HG02798 (cell line): ENCODE measurements around the gene PTPRS.
"Not testable (repeated sequence)": the region's sequence is repeated elsewhere in the genome, so short reads cannot be mapped to it uniquely, and the experiment has no call there.

ENCODE experiments used
- ATAC-seq: cut with Tn5 transposase; IDR thresholded peaks from one replicate; pipeline ENCODE4 v1.9.1; 2021; ENCODE audit warnings: mild to moderate bottlenecking; ENCODE audit not compliant: unreplicated experiment, poor library complexity

PTPRS gene

DNA sequence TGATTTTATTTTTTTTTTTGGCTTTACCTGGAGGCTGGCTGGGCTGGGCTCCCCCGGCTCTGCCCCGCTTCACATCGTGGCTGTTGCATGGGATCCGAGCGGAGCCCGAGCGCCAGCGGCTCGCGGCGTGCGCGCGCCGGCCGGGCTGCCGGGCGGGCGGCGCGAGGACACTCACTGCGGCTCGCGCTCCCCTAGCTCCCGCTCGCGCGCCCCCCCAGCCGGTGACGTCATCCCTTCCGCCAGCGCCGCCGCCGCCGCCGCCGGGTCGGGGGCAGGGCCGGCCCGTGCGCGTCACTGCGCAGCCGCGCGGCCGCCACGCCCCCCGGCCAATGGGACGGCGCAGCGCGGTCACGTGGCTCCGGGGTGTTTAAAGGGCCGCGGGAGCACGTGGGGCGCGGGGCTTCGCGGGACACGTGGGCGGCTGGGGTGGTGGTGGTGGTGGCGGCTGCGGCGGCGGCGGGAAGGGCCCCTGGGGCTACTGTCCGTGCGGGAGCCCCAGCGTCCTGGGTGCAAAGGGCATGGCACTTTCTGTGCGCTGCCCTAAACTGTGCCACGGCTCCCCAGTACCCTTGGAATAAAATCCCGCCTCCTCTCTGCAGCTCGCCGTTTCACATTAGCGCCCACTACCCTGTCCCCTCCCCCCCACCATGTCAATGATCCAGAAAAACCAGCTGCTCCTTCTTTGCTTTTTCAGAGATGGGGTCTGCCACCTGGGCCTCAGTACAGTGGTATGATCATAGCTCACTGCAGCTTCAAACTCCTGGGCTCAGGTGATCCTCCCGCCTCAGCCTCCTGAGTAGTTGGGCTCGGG lies at the start of gene PTPRS:
Gene PTPRS (minus strand): TSS at position 176 of the 811 bp plus-strand sequence. CDS start 54,672 bp downstream, outside the sequence.
- peak; percentile 65 for ATAC-seq

DNA sequence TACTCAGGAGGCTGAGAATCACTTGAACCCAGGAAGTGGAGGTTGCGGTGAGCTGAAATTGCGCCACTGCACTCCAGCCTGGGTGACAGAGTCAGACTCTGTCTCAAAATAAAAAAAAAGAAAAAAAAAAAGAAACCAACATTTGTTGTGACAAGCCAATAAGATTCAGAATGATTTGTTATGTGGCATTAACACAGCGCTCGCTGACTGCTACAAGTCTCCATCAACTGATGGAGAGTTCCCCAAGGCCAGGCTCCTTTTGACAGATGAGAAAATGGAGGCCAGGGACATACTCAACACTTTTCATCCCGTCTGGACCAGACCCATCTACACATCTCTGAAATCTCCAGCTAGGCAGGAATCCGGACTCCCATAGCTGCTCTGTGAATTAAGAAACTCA lies 48.7 kb upstream of the PTPRS start:
- ATAC-seq = no peak

DNA sequence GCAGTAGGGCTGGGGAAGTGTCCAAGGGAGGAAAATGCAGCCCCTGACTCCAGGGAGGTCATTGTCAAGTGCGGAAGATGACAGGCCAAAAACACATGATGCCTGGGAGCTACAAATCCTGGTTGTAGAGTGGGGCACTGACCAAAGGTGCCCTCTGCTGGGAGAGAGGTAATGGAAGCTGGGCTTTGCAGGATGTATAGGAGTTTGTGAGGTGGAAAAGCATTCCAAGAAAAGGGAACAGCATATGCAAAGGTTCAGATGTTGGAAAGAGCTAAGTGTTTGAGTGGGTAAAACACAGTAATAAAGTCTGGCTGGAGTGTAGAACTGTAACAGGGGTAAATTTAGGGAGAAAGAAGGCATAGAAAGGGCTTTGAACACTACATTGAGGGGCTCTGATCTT lies 46.9 kb upstream of the PTPRS start:
- no peak for ATAC-seq

DNA sequence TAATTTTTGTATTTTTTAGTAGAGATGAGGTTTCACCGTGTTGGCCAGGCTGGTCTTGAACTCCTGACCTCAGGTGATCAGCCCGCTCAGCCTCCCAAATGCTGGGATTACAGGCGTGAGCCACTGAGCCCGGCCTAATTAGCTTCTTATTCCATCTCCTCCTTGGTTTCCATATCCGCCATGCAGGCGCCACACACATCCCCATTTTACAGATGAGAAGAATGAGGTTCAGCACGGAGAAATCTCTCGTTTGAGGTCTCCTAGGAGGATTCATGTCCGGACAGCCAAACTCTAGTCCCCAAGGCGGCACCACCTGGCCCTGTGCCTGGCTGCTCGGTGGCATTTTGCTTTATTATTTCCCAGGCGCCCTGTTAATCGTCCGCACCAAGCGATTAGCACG lies 46.2 kb upstream of the PTPRS start:
- ATAC-seq = no peak

DNA sequence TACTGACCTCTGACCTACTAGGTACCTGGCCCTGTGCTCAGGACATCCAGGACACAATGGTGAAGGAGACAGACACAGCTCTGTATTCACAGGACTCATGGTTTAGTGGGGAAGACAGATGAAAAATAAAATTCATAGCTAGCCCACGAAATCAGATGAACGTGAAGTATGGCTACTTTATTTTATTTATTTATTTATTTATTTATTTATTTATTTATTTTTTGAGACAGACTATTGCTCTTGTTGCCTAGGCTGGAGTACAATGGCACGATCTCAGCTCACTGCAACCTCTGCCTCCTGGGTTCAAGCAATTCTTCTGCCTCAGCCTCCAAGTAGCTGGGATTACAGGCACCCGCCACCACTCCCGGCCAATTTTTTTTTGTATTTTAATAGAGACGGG lies 40.6 kb upstream of the PTPRS start:
- not testable (repeated sequence) for ATAC-seq

DNA sequence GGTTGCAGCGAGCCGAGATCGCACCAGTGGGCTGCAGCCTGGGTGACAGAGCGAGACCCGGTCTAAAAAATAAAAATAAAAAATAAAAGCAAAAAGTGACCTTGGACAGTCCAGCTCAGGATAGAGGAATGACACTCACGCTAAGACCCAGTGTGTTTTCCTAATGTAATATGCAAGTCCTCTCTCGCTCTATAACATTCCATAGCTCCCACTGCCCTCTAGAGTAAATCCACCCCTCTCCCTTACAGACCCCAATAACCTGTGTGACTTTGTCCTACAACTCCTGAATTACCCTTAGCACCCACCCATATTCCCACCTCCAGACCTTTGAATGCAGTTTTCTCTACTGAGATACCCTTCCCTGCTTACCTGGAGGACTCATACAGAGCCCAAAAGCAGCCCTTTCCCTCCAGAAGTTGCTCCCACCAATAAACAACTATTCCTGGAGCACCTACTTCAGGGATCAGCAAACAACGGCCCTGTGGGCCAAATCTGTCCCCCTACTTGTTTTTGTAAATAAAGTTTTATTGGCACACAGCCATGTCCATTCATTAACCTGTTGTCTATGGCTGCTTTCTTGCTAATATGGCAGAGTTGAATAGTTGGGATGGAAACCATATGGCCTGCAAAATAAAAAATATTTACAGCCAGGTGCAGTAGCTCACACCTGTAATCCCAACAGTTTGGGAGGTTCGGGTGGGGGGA lies 39.8 kb upstream of the PTPRS start:
- no peak for ATAC-seq

DNA sequence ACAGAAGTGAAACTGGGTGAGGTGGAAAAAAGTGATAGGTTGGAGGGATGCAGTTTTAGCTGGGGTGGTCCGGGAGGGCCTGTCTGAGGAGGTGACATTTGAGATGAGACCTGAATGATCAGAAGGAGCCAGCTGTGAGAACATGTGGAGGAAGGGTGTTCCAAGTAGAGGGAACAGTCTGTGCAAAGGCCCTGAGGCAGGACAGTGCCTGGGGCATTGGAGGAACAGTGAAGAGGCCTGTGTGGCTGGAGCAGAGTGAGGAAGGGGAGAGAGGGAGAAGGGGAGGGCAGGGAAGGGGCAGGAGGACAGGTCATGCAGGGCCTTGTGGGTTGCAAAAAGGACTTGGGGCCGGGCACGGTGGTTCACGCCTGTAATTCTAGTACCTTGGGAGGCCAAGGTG lies 36.3 kb upstream of the PTPRS start:
- no peak for ATAC-seq

DNA sequence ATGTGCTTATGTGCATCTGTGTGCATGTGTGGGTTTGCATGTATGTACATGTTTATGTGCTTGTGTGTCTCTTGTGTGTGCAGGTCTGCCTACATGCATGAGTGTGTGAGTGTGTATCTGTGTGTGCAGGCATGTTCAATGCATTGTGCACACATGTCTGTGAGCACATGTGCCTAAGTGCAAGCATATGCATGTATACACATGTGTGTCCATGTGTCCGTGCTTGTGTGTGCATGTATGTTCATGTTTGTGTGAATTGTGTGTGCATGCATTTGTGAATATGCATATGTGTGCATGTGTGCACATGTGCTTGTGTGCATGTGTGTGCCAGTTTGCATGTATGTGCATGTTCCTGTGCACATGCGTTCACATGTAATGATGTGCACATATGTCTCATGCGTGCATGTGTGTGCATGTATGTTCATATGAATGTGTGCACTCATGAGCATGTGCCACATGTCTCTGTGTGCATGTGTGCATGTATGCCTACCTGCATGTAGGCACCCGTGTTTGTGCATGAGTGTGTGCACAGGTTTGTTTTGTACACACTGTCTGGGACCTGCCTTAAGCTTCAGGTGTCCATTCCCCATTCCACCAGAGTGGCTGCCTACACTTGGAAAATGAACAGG lies 32.1 kb upstream of the PTPRS start:
- ATAC-seq = no peak

DNA sequence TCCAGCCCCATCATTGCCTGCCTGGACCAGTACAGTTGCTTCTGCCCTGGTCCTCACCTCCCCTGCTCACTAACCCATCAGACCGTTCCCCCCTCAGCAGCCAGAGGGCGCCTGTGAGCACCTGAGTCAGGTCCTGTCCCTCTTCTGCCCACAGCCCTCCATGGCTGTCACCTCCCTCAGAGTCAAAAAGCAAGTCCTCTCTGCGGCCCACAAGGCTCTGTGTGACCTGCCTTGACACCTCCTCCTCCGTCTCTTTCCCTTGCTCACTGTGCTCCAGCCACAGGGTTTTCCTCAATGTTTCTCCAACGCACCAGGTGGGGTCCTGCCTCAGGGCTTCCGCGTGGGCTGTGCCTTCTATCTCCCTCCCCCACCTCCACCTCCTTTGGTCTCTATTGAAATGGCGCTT lies 29.4 kb upstream of the PTPRS start:
- ATAC-seq = no peak

DNA sequence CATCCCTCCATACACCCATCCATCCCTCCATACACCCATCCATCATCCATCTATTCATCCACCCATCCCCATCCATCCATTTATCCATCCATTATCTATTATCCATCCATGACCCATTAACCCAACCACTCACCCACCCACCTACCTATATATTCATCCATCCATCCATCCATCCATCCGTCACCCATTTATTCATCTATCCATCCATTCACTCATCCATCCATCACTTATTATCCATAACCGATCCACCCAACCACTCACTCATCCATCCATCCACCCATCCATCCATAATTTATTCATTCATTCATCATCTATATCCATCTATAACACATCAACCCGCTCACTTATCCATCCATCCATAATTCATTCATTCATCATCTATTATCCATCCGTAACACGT lies 28.7 kb upstream of the PTPRS start:
- ATAC-seq = no peak

DNA sequence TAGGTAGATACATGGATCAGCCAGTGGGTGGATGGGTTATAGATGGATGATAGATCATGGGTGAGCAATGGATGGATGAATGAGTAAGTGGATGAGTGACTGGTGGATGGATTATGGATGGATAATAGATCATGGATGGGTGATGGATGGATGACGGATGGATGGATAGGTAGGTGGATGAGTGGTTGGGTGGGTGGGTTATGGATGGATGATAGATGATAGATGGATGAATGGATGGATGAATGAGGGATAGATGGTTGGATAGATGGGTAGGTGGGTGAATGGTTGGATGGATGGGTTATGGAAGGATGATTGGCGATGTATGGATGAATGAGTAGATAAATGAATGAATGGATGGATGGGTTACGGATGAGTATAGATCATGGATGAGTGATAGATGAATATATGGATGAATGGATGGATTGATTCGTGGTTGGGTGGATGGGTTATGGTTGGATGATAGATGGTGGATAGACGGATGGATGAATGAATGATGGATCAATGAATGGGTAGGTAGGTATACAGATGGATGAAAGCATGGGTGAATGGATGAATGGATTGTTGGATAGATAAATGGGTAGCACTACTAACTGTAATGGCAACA lies 27.0 kb upstream of the PTPRS start:
- no peak for ATAC-seq

DNA sequence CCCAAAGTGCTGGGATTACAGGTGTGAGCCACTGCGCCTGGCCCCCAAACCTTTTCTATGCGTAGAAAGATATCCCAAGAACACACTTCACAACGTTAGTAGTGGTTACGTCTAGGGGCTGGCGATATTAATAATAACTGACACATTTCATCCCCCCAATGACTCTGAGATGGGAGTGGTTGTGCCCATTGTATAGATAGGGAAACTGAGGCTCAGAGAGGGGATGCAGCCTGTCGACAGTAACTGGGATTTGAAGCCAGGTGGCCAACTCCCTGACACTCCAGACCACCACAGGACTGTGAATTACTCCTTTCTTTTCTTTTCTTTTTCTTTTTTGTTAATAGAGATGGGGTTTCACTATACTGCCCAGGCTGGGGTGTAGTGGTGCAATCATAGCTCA lies 25.3 kb upstream of the PTPRS start:
- no peak for ATAC-seq

DNA sequence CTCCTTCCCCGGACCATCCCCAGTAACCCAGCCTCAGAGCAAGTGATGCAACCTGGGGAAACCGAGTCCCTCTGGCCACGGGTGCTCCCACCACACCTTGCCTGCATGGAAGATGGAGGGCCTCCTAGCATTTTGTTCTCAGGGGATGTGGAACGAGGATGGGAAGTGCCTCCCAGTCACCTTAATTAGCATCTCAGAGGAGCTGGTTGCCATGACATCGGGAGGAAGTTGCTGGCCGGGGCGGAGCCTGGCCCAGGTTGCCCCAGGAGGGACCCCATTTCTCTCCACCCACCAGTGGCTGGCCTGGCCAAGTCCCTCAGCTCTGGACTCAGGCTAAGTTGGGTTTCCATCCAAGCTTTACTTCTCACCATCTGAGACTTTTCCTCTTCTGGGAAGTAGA lies 24.1 kb upstream of the PTPRS start:
- ATAC-seq = no peak

DNA sequence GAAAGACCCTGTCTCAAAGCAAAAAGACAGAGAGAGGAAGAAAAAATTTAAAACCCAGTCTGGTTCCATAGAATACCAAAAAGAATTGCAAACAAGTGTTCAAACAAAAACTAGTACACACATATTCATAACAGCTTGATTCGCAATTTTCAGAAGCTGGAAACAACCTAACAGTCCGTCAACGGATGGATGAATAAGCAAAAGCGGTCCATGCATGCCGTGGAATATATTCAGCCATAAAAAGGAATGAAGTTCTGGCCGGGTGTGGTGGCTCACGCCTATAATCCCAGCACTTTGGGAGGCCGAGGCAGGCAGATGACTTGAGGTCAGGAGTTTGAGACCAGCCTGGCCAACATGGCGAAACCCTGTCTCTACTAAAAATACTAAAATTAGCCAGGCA lies 21.2 kb upstream of the PTPRS start:
- ATAC-seq = not testable (repeated sequence)

DNA sequence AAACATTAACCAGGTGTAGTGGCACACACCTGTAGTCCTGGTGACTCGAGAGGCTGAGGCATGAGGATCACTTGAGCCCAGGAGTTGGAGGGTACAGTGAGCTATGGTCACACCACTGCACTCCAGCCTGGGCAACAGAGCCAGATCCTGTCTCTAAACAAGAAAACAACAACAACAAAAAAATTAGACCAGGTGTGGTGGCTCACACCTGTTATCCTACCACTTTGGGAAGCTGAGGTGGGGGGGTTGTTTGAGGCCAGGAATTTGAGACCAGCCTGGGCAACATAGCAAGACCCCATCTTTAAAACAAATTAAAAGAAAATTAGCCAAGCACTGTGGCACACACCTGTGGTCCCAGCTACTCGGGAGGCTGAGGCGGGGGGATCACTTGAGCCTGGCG lies 20.8 kb upstream of the PTPRS start:
- ATAC-seq = no peak

DNA sequence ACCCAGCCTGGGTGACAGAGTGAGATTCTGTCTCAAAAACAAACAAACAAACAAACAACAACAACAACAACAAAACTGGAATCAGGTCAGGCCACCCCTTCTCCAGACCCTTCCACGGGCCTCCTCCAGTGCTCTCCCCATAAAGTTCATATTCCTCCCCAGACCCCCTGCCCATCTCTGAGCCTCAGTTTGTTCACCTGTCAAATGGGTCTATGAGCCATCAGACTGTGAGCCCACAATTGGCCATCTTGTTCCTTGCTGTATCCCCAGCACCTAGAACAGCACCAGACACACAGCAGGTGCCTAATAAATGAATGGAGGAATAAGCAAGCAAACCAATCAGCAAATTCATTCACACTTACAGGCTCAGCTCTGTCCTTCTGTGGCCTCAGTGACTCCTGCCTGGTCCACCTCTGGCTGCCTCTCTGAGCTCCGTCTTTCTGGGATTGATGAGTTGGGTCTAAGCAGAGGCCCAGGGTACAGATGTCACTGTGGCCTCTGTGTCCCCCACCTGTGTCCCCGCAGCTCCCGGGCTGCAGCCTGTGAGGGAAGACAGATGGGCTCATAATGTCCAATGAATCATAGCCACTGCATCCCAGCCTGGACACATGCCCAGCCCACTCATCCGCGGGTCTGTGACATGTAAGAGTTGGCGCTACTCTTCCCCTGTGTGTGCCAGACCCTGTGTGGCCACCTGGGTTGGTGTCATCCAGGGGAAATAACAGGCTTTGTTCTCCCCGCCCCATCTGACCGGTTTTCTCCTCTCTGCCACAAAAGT lies 19.6 kb upstream of the PTPRS start:
- no peak for ATAC-seq

DNA sequence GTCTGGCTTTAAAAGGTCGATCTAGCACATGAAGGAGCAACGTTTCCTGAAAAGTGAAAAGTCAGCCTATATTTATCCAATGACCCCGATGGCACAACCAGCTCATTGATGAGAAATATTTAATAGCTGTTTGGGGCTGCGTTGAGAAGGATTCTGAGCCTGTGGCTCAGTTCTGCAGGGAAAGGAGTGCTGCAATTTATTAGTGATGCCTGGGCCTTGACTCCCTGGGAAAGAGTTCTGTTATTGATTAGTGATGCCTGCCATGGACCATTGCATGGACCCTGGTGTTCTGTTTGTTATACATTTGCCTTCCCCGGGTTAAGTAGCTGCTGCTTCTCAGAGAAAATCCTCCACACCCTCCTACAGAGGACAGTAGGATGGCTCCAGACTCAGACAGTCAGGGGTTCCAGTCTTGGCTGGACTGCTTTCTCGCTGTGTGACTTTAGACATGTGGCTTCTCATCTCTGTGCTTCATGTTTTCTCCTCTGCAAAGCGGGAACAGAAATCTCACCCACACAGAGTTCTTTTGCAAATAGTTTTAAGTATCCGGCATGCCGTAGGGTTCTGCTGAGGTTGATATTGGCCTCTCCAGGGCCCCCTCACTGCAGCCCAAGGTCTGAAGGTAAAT lies 17.7 kb upstream of the PTPRS start:
- ATAC-seq = no peak

DNA sequence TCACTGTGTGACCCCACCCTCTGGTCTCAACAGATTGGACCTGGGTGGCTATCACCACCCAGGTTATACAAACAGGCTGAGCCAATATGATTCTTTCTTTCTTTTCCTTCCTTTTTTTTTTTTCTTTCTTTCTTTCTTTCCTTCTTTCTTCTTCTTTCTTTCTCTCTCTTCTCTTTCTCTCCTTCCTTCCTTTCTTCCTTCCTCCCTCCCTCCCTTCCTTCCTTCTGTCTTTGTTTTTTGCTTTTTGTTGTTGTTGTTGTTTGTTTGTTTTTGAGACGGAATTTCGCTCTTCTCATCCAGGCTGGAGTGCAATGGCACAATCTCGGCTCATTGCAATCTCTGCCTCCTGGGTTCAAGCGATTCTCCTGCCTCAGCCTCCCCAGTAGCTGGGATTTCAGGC lies 17.0 kb upstream of the PTPRS start:
- ATAC-seq = no peak

DNA sequence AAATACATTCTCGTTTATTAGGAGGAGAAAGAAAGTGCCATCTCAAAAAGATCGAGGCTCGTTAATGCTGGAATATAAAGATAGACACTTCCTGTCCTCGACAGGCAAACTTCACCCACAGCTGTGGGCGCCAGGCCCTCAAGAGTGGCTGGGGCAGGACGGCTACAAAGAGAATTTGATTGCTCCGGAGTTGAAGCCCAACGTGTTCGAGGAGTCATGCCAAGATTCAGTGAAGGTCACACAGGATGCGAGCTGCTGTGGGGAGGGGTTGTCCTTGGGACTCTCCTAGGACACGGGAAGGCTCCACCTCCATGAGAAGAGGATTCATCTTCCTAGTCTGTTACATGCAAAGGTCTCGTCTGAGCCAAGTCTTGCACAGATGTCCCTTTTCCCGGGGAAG lies 16.3 kb upstream of the PTPRS start:
- no peak for ATAC-seq

DNA sequence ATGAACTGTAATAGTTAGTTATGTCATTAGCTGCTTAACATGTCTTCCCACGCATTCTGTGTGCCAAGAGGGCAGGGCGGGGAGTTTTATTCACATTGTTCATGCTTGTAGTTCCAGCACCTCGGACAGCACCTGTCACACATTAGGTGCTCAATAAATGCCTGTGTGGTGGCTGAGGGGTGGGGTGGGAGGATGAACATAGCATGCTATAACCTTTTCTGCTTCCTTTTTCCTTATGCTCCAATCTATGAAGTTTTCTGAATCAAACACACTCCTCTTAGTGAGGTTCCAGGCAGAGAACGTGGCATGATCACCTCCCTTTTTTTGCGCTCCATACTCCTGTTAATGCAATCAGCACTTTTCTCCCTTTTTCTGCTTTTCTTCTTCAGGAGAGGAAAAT lies 15.8 kb upstream of the PTPRS start:
- no peak for ATAC-seq
